Tibial artery (tissue), 4 donors: ENCODE data around the gene MXI1.

Experiments
- DNase-seq, 2 donors: peaks; one replicate each; pipeline ENCODE4 v3.0.0-alpha.2; 2019
- H3K27ac ChIP-seq, 2 donors: fragments of 200-600 bp; sonication (generic) in 1 of 2; 1 replicate in 1 of 2; 2 replicates in 1 of 2; pipeline ENCODE4 v1.5.1; 2018 to 2019; ENCODE audit warnings: mild to moderate bottlenecking in 1 of 2
- H3K27me3 ChIP-seq, 2 donors: fragments of 200-600 bp; sonication (generic) in 1 of 2; one replicate each; pipeline versions ENCODE4 v1.5.1 to v1.6.0; 2016 to 2019
- H3K36me3 ChIP-seq, 3 donors: fragments of 200-600 bp; sonication (generic) in 2 of 3; one replicate each; pipeline ENCODE4 v1.5.1; 2016 to 2019; ENCODE audit warnings: mild to moderate bottlenecking in 2 of 3
- H3K4me1 ChIP-seq, 4 donors: fragments of 200-600 bp; sonication (generic) in 2 of 4; 1 replicate in 3 of 4; 2 replicates in 1 of 4; pipeline ENCODE4 v1.5.1; 2016 to 2019
- H3K4me3 ChIP-seq, 2 donors: fragments of 200-600 bp; sonication (generic) in 1 of 2; 1 replicate in 1 of 2; 2 replicates in 1 of 2; pipeline ENCODE4 v1.5.1; 2018 to 2019; ENCODE audit warnings: mild to moderate bottlenecking in 2 of 2
- H3K9me3 ChIP-seq, 3 donors: fragments of 200-600 bp; sonication (generic) in 1 of 3; one replicate each; pipeline ENCODE4 v1.5.1; 2016 to 2019
- intact Hi-C: fragments of 100-400 bp; cut with DNase I; formaldehyde crosslinking; loops from one replicate; pipeline ENCODE4 v1.15.0; 2023; ENCODE audit warnings: low total_unique reads
- TF ChIP-seq, protein P1 (sequence below), 2 experiments: fragments of 200-600 bp in 1 of 2; fragments of 450-650 bp in 1 of 2; IDR thresholded peaks; one replicate each; pipeline ENCODE4 v1.5.1; 2017 to 2019; ENCODE audit warnings: antibody characterized with exemption in 2 of 2, mild to moderate bottlenecking in 1 of 2, moderate library complexity in 1 of 2

The MXI1 gene

DNA sequence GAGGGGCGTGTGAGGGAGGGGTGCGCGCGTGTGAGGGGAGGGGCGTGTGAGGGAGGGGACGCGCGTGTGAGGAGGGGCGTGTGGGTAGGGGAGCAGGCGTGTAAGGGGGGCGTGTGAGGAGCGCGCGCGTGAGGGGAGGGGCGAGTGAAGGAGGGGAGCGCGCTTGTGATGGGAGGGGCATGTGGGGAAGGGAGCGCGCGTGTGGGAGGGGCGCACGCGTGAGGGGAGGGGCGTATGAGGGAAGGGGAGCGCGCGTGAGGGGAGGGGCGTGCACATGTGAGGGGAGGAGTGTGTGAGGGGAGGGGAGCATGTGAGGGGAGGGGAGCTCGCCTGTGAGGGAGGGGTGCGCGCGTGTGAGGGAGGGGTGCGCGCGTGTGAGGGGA is 19.1 kb downstream of the MXI1 start:
- TF ChIP-seq, protein P1, sequence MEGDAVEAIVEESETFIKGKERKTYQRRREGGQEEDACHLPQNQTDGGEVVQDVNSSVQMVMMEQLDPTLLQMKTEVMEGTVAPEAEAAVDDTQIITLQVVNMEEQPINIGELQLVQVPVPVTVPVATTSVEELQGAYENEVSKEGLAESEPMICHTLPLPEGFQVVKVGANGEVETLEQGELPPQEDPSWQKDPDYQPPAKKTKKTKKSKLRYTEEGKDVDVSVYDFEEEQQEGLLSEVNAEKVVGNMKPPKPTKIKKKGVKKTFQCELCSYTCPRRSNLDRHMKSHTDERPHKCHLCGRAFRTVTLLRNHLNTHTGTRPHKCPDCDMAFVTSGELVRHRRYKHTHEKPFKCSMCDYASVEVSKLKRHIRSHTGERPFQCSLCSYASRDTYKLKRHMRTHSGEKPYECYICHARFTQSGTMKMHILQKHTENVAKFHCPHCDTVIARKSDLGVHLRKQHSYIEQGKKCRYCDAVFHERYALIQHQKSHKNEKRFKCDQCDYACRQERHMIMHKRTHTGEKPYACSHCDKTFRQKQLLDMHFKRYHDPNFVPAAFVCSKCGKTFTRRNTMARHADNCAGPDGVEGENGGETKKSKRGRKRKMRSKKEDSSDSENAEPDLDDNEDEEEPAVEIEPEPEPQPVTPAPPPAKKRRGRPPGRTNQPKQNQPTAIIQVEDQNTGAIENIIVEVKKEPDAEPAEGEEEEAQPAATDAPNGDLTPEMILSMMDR (IDR thresholded peaks at IDR 0.05): no peak
- Histone ChIP-seq H3K27ac (peak overlapping the region; percentile 89 to 93), H3K27me3 (no peaks in the 10 kb centered on the region), H3K4me3 (peak overlapping the region; percentile 92 to 95), H3K9me3 (no peaks in the 10 kb centered on the region), H3K36me3 (peaks cover 5 to 20% (median 9%) of the 10 kb centered on the region in 3 donors), H3K4me1 (peaks cover 0 to 59% (median 40%) of the 10 kb centered on the region in 4 donors)
- peak; percentile 91 to 95 for DNase-seq
- intact Hi-C loops: loop anchor here (1.0 to 5.0 kb wide), 3 partner anchors 17 to 89 kb away; no protein-coding TSS in a partner anchor

- Histone ChIP-seq H3K27me3 (no peaks in the 10 kb centered on the region), H3K36me3 (peaks cover 5 to 25% (median 13%) of the 10 kb centered on the region in 3 donors), H3K4me1 (peaks cover 0 to 62% (median 38%) of the 10 kb centered on the region in 4 donors), H3K4me3 (peak overlapping the region; percentile 92 to 95), H3K27ac (peak overlapping the region; percentile 89 to 93), H3K9me3 (no peaks in the 10 kb centered on the region)
- intact Hi-C loops: loop anchor here (1.0 to 5.0 kb wide), 3 partner anchors 18 to 90 kb away; no protein-coding TSS in a partner anchor
- TF ChIP-seq, protein P1 (IDR thresholded peaks at IDR 0.05): no peak
- DNase-seq: peak; percentile 65 to 88
Measured at GRCh38 chr10:110226926-110227641, 19.7 kb downstream of the MXI1 start.

DNA sequence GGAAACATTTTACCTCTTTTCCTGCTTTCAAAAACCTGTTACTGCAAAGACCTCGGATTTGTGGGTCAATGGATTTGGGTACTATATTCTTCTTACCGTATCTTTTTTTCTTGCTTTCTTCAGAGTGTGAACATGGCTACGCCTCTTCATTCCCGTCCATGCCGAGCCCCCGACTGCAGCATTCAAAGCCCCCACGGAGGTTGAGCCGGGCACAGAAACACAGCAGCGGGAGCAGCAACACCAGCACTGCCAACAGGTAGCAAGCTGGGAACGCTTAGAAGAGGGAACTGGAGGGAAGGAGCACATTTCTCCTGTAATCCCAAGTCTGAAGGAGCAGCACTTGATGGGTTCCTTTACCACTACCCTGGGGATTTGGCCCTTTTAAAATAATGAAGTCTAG is 20.7 kb downstream of the MXI1 start:
- Histone ChIP-seq H3K4me3 (peak overlapping the region; percentile 92 to 95), H3K4me1 (peaks cover 0 to 61% (median 30%) of the 10 kb centered on the region in 4 donors), H3K36me3 (peaks cover 5 to 27% (median 17%) of the 10 kb centered on the region in 3 donors), H3K27me3 (no peaks in the 10 kb centered on the region), H3K9me3 (no peaks in the 10 kb centered on the region), H3K27ac (peak overlapping the region; percentile 89 to 93)
- TF ChIP-seq, protein P1 (IDR thresholded peaks at IDR 0.05): no peak
- intact Hi-C loops: loop anchor here (5.0 kb wide), 2 partner anchors 39 to 91 kb away; no protein-coding TSS in a partner anchor
- no peak for DNase-seq

DNA sequence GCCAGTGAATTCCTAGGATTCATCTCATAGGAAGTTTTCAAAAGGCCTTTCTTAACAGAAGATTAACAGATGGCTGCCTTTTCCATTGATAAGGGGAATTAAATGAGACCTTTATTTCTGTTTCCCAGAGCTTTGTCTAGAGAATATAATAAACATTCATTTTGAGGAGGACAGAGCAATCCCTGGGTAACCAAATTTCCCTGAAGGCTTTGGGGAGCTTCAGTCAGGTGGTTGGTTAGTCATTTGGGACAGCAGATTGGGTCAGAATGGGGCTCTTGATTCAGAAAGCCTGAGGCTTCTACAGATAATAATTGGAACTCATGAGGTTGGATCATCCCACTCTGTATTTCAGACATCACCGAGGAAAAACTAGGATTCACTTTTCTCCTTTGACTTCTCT is 21.8 kb downstream of the MXI1 start:
- Histone ChIP-seq H3K4me1 (peaks cover 0 to 72% (median 34%) of the 10 kb centered on the region in 4 donors), H3K27me3 (no peaks in the 10 kb centered on the region), H3K4me3 (peak overlapping the region in 1 of 2 donors; percentile 95), H3K36me3 (peaks cover 5 to 27% (median 17%) of the 10 kb centered on the region in 3 donors), H3K9me3 (no peaks in the 10 kb centered on the region), H3K27ac (peak overlapping the region; percentile 0 to 93)
- TF ChIP-seq, protein P1 (IDR thresholded peaks at IDR 0.05): no peak
- no peak for DNase-seq
- intact Hi-C loops: loop anchor here (5.0 kb wide), 2 partner anchors 38 to 92 kb away; no protein-coding TSS in a partner anchor

DNA sequence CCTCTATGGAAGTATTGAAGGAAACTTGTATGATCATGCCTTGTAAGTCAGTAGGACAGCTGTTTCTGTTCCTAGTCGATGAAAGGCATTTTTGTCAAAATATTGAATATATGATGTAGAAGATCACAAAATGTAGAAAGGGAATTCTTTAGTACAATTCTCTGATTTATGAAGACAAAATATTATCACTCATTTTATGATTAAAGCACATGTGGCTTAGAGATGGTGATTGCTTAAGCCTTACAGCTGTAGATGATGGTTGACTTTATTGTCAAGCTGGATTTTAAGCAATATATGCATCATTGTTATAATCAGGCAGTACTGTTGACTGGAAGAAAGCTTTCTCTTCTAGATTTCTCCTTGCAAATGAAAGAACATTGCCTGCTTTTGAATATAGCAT is 26.4 kb downstream of the MXI1 start:
- TF ChIP-seq, protein P1 (IDR thresholded peaks at IDR 0.05): no peak
- intact Hi-C loops: no loop called here
- H3K27me3 ChIP-seq: no peaks in the 10 kb centered on the region
- peaks cover 28 to 40% (median 39%) of the 10 kb centered on the region in 3 donors for H3K36me3 ChIP-seq
- peak overlapping the region in 1 of 2 donors; percentile 18 for H3K27ac ChIP-seq
- H3K4me1 ChIP-seq: peaks cover 0 to 64% (median 21%) of the 10 kb centered on the region in 4 donors
- H3K9me3 ChIP-seq: no peaks in the 10 kb centered on the region
- DNase-seq: no peak
- no peak overlapping the region for H3K4me3 ChIP-seq
